GM19468 (cell line): ENCODE results near the gene ACKR3.

Source experiments
- ATAC-seq: cut with Tn5 transposase; IDR thresholded peaks from one replicate; pipeline ENCODE4 v1.9.1; 2021; ENCODE audit warnings: mild to moderate bottlenecking, moderate library complexity, moderate number of reproducible peaks; ENCODE audit not compliant: unreplicated experiment; ENCODE audit errors: extremely low read depth

The ACKR3 gene

GRCh38 chr2:236581546-236581945, 11.9 kb downstream of the ACKR3 start:
- ATAC-seq, result no peak

- no peak for ATAC-seq
Observed at GRCh38 chr2:236582968-236583367, 13.3 kb downstream of the ACKR3 start.

- ATAC-seq, result no peak
Observed at GRCh38 chr2:236583621-236584203, 14.1 kb downstream of the ACKR3 start.

- no peak for ATAC-seq
Observed at GRCh38 chr2:236584521-236585384, 15.1 kb downstream of the ACKR3 start.

- ATAC-seq, result no peak
Observed at GRCh38 chr2:236585966-236586365, 16.3 kb downstream of the ACKR3 start.

GRCh38 chr2:236587861-236588815, 18.5 kb downstream of the ACKR3 start:
- no peak for ATAC-seq

- ATAC-seq, result no peak
Observed at GRCh38 chr2:236588932-236589592, 19.4 kb downstream of the ACKR3 start.

GRCh38 chr2:236590846-236591245, 21.2 kb downstream of the ACKR3 start:
- ATAC-seq, result no peak

GRCh38 chr2:236592821-236593220, 23.2 kb downstream of the ACKR3 start:
- ATAC-seq, result no peak

- ATAC-seq, result no peak
Observed at GRCh38 chr2:236593531-236593930, 23.9 kb downstream of the ACKR3 start.

GRCh38 chr2:236593956-236594355, 24.3 kb downstream of the ACKR3 start:
- ATAC-seq, result no peak

GRCh38 chr2:236597629-236598028, 28.0 kb downstream of the ACKR3 start:
- no peak for ATAC-seq

GRCh38 chr2:236599059-236599458, 29.4 kb downstream of the ACKR3 start:
- ATAC-seq, result no peak

- ATAC-seq, result no peak
Observed at GRCh38 chr2:236600158-236600557, 30.5 kb downstream of the ACKR3 start.

- ATAC-seq, result no peak
Observed at GRCh38 chr2:236600892-236601291, 31.3 kb downstream of the ACKR3 start.

GRCh38 chr2:236601316-236602202, 31.9 kb downstream of the ACKR3 start:
- no peak for ATAC-seq

GRCh38 chr2:236602678-236603077, 33.1 kb downstream of the ACKR3 start:
- no peak for ATAC-seq

- ATAC-seq, result no peak
Observed at GRCh38 chr2:236603361-236604015, 33.9 kb downstream of the ACKR3 start.
